HL-60/S4 (cell line): ENCODE measurements around the gene CEMP1.
"Not testable (repeated sequence)": the region's sequence is repeated elsewhere in the genome, so short reads cannot be mapped to it uniquely, and the experiment has no call there.

Experiments
- in situ Hi-C: fragments of 300-500 bp; cut with MboI; formaldehyde crosslinking; loops from 2 replicates; pipeline ENCODE4 v1.14.3; 2022; ENCODE audit warnings: low sequenced_read_pairs

Gene CEMP1

DNA sequence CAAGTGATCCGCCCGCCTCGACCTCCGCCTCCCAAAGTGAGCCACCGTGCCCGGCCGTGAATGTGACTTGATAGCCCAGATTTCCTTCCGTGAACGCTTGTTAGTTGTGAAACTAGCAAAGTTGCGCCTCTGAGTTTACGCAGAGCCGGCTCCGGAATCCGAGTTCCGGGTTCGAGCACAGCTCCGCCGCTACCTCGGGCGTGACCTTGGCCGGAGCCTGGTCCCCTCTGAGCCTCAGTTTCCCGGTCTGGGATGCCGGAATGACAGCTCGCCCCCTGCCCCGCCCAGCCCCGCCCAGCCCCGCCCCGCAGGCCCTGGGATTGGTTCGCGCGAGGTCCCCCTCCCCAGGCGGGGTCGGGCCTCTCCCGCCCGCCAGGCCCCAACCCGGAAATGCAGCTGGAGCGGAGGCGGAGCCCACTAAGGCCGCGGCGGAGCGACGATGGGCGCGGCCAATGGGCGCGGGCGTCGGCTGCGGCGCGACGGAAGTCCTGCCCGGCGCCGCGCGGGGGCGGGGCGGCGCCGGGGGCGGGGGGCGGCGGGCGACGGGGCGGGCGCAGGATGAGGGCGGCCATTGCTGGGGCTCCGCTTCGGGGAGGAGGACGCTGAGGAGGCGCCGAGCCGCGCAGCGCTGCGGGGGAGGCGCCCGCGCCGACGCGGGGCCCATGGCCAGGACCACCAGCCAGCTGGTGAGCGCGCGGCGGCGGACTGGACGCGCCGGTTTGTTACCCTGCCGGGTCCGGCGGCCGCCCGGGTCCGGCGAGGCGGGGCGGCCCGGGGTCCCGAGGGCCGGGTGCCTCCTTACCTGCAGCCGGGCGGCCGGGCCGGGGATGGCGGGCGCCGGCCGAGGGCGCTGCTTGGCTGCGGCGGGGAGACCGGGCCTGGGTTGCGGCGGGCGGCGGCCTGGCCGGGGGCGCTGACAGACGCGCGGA is 6.5 kb upstream of the CEMP1 start, which contains the start of gene PDPK1:
Gene PDPK1, plus strand, starts transcription at position 571 of the 929 bp plus-strand sequence. Its CDS starts 92 bp downstream, at position 663.
- in situ Hi-C loops, result no loop called here

DNA sequence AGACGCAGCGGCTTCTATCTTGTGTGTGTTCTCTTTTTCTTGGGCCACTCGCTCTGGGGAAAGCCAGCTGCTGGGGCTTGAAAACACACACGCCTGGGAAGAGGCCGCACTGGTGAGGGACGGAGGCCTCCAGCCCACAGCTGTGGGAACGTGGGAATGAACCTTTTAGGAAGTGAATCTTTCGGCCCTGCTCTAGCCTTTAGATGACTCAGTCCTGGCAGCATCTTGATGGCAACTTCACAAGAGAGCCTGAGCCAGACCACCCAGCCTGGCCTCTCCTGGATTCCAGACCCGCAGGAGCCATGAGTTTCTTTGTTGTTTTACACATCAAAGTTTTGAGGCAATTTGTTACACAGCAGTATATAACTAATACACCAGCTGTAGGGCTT is 4.4 kb upstream of the CEMP1 start:
- in situ Hi-C loops, result no loop called here

DNA sequence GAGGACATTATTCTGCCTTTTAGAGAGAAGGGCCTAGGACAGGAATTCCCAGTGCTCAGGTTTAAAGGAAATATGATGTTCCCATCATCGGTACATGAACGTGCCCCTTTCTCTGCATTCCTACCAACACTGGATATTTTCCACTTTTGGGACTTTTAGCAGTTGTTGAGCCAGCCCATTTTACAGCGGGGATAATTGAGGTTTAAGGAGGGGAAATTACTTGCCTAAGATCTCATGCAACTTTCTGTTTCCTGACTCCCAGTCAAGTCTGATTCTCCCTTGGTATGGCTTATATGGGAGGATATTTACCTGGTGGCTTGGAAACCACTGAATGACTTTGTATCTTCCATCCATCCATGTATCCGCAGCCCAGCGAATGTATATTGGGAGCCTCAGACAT is 3.1 kb upstream of the CEMP1 start:
- in situ Hi-C loops, result not testable (repeated sequence)

DNA sequence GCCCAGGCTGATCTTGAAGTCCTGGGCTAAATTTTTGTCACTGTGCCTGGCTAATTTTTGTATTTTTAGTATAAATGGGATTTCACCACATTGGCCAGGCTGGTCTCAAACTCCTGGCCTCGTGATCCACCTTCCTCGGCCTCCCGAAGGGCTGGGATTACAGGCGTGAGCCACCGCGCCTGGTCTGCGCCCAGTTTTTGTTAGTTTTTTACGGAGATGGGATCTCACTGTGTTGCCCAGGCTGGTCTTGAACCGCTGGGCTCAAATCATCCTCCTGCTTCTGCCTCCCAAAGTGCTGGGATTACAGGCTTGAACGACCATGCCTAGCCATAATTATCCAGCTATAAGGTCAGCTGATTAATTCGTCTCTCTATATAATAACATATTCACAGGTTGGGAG is 2.7 kb upstream of the CEMP1 start:
- in situ Hi-C loops, result no loop called here

DNA sequence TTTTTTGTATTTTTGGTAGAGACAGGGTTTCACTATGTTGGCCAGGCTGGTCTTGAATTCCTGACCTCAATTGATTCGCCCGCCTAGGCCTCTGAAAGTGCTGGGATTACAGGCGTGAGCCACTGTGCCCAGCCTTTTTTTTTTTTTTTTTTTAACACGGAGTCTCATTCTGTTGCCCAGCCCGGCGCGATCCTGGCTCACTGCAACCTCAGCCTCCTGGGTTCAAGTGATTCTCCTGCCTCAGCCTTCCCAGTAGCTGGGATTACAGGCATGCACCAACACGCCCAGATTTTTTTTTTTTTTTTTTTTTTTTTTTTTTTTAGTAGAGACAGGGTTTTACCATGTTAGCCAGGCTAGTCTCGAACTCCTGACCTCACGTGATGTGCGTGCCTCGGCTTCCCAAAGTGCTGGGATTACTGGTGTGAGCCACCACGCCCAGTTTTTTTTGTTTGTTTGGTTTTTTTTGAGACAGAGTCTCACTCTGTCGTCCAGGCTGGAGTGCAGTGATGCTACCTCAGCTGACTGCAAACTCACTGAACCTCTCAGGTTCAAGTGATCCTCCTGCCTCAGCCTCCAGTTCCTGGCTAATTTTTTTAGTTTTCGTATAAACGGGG is 2.0 kb upstream of the CEMP1 start:
- in situ Hi-C loops, result not testable (repeated sequence)

DNA sequence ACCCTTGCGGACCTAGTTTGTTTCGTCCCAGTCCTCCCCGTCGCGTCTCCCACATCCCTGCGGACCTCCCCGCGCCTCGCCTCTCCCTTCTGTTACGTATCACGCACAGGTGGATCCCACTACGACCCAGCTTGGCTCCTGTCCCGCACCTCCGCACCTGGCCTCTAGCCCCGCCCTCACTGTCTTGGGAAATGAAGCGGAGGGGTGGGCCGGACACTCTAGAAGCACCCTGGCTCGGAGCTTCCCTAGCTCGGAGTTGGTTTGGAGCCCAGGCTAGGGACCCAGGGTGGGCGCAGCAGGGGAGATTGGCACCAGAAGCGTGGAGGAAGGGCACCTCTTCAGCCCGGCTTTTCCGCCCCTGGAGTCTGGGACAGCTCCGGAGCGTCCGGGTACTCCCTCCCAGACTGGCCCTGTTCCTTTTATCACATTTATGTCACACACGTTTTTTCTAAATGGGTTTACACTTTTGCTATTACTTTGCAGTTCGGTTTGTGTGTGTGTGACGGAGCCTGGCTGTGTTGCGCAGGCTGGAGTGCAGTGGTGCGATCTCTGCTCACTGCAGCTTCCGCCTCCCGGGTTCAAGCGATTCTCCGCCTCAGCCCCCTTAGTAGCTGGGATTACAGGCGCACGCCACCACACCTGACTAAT is 1.4 kb upstream of the CEMP1 start:
- in situ Hi-C loops, result no loop called here

DNA sequence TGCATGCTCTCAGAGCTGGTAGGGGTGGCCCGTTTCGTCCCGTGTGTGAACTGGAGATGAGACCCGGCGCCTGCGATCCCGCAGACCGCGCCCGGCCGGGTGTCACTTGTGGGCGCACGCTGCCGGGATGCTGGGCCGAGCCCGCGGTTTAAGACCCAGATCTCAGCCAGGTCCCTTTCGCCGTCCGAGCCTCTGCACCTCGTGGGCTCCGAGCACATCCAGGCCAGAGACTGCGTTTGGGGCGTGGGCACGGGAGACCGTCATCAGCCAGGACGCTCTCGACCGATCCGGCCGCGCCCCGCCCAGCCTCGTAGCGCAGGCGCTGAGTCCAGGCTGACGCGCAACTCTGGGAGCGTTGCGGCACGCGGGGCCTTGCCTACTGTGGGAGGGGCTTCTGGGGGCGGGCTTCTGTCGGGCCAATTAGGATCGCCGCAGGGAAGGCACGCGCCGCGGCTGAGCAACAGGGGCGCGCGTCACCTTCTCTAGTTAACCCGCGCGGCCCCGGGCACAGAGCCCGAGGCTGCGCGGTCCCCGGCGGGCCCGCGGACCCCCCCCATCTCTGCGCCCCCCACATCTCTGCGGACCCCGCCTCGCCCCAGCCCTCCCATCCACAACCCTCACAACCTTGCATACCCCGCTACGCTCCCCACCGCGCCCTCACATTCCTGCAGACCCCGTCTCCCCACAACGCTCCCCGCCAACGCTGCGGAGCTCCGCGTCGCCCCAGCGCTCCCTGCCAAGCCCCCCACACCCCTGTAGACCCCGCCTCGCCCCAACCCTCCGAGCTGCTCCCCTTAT is 687 bp upstream of the CEMP1 start:
- in situ Hi-C loops, result no loop called here

DNA sequence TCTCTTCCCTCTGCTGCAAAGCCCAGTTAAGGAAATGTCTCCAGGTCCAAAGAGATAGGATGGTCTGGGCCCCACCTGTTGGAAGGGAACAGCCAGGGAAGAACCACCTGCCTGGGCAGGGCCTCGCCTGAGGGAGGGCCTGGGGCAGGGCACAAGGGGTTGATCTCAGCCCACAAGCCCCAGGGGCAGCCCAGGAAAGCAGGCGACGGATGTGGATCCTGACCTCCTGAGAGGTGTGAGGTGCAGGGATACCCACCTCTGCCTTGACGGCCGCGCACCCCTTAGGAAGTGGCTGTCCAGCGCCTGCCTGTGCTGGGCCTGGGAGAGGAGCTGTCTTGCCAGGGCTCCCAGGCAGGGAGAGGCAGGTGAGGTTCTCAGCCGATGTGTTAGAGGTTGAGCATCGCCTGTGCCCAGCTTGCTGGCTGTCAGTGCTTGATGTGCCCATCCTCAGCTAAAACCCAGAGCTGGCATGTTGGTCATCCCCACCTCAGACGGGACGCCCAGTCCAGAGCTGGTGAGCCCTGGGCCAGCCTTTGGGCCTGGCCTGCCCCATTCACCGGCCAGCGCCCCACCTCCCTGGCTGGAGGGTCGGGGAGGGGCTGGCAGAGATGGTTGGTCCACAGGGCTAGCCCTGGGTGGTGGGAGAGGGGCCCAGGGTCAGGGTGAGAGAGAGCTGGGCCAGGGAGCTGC is 434 bp downstream of the CEMP1 start:
- in situ Hi-C loops, result no loop called here

DNA sequence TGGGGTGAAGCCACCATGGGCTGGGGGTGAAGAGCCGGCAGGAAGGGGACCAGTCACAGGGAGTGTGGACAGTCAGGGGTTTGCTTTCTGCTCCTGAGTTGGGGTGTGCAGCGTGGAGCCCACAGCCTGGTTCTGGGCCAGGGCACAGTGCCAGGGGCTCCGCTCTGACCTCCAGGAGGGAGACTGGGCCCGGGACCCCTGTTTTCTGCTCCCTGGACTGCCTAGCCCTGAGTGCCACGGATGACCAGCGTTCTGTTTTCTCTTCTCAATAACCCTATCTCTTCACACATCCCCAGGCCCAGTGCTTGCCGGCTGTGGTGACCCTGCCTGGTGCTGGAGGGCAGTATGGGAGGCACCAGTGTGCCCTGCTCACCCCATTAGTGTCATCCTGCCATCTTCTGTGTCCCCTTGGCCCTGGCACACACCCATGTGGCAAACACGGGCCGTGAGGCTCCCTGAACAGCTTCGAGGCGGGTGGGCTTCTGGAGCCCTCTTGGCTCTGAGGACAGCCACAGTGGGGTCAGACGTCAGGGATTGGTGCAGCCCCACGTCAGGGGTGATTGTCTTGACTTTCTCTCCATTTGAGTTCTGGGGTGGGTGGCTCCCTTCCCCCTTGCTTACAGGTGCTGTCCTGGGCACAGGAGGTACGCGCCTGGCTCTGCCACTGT is 1.1 kb downstream of the CEMP1 start:
- in situ Hi-C loops, result no loop called here

DNA sequence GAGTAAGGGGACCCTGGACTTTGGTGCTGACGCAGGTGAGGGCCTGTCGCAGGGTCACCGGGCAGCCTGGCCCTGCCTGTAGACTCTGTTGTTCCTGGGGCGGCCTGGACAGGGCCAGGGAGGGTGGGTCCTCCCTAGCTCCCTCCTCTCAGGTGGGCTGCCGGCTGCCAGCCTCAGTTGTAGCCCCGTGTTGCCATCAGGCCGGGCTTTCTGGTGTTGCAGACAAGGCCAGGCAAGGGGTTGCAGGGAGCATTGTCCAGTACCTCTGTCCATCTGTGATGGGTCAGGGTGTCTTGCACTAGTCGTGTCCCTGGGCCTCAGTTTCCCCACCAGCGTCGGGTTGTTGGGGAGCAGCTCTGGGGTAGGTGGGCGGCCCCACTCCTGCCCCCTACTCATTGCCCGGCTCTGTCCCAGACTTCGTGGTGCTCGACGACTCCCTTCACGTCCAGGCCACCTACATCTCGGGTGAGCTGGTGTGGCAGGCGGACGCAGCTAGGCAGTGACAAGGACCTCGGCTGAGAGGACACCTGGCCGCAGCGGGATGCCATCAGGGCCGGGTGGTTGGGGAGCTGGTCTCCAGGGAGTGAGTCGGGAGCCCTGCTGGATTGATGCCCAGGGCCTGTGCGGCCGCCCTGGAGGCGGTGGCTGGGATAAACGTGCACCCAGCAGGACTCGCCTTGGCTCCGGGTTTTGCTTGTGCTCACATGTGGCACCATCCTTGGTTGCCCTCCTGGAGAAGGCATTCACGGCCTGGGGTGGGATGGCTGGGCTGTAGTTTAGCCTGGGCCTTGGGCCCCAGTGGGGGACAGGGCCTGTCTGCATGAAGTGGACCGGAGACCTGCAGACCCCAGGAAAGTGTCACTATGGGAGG is 1.9 kb downstream of the CEMP1 start:
- in situ Hi-C loops, result no loop called here

DNA sequence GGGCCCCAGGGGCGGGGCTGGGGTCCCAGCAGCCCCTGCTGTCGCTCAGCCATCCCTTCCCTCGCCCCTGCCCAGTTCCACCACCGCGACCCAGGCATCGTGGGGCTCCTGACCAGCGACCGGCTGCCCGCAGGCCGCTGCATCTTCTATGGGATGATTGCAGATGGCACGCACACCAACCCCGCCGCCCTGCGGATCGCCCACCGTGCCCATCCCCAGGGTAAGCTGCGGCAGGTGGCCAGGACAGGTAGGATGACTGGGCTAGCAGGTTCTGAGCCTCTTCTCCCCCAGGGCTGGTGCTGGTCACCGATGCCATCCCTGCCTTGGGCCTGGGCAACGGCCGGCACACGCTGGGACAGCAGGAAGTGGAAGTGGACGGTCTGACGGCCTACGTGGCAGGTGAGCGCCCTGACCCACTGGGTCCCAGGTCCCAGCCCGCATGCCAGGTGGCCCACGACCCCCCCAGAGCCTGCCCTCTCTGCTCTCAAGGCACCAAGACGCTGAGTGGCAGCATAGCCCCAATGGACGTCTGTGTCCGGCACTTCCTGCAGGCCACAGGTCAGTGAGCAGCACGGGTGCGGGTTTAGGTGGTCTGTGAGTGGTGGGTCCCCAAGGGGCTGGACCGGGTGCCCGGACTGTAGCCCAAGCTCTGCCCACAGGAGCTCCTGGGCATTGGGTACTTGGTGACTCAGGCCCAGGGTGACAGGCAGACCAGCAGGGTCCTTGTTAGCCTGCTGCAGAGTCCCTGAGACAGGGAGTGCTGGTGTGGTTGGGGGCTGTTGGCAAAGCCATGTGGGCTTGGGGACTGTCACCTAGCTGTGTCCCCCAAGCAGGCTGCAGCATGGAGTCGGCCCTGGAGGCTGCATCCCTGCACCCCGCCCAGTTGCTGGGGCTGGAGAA is 2.8 kb downstream of the CEMP1 start:
- in situ Hi-C loops, result no loop called here

DNA sequence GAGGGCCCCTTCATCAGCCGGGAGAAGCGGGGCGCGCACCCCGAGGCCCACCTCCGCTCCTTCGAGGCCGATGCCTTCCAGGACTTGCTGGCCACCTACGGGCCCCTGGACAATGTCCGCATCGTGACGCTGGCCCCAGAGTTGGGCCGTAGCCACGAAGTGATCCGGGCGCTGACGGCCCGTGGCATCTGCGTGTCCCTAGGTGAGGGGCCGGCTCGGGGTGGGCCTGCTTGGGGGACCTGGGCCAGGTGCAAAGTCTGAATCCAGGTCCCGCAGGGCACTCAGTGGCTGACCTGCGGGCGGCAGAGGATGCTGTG is 3.5 kb downstream of the CEMP1 start:
- in situ Hi-C loops, result no loop called here

DNA sequence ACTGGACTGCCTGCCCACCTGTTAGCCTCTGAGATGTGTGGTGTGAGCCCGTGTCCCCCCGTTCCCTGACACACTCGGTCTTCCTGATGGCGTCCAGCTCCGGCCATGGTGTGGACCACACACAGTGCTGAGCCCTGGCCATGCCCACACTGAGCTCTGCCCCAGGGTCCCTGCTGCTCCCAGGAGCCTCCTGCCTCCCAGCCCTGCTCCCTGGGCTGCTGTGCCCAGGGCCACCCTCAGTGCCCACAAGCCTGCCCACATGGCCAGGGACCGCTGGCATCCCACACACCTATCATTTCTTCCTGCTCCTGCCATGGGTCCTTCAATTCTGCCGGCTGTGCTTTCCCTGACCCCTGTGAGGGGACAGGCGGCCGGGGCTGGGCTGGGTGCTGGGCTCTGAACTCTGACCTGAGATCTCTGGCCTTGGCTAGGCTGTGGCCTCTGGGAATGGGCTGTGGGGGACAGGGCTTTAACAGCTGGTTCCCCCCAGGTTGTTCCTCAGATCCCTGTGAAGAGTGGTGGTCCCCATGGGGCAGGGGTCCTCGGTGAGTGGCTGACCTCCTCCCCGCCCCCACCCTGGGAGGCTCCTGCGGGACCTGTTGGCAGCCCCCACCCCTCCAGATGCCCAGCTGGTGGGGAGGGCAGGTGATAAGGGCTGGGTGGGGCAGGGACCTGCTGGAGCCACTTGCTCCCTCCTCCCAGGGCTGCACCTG is 4.0 kb downstream of the CEMP1 start:
- in situ Hi-C loops, result no loop called here

DNA sequence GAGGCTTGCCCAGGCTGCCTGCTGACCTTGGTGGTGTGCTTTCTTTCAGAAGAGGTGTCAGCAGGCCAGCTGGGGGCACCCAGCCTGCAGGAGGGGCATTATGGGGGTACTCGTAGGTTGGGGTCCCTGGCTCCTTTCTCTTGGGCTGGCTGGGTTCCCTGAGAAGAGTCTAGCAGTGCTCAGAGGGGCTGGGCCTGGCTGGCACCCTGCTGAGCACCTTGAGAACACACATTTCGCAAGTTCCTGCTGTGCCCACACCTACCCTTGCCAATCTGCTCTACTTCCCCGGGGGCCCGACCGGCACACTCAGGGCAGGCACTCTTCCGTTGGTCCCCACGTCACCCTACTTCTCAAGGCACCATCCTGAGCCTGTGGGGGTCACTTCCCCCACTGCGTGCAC is 5.1 kb downstream of the CEMP1 start:
- in situ Hi-C loops, result no loop called here

DNA sequence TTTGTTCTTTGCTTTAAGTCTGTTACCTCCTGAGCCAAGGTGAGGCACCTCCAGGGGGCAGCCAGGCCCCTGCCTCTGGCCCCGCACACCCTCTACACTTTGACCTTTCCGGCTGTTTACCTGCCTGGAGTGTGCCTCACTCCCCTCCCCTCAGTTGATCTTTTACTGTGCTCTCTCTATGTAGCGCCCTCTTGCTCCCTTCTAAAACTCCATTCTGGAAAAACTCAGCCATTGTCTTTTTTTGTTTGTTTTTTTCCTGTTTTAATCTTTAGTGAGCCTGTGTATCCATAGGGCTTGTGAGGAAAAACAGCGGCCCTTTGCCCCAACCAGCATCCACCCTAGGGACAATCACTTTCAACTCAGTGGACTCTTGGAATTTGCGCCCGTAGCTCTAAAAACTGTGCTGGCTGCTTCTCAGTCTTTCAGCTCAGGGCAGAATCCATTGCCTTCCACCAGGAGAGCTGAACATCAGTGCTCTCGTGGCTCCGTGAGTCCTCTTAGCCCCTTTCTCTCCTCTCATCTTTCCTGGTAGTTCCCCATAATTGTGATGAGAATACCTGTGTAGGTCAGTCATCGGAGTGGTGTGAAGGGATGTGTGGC is 6.8 kb downstream of the CEMP1 start:
- in situ Hi-C loops, result no loop called here

DNA sequence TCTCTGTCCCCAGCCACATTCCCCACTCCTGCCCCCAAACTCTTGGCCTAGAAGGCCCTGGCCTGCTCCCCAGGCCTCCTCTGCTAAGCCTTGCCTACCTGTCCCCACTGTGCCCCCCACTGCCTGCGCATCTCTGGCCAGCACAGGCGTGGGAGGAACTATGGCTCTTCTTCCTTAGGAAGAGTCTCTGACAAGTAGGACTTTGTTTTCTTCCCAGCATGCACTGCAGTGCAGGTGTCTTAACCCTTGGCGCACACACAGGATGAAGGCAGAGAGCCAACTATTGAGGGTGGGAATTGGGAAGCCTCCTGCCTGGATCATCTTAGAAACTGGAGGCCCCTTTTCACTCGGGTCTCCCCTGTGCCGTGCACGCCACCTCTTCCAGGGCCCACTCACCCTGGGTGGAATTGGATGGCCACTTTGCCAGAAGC is 7.4 kb downstream of the CEMP1 start:
- in situ Hi-C loops, result no loop called here
